NCI-H526 treated with DMSO at 0.1 percent for 48 hours (cell line): ENCODE measurements around the gene C10orf105.
A peak's percentile ranks its signal among the peaks of the same experiment; 100 is the strongest.

Experiments used
- DNase-seq: peaks from one replicate; lab custom pipeline; 2025; lab: John Stamatoyannopoulos, UW

The C10orf105 gene

DNA sequence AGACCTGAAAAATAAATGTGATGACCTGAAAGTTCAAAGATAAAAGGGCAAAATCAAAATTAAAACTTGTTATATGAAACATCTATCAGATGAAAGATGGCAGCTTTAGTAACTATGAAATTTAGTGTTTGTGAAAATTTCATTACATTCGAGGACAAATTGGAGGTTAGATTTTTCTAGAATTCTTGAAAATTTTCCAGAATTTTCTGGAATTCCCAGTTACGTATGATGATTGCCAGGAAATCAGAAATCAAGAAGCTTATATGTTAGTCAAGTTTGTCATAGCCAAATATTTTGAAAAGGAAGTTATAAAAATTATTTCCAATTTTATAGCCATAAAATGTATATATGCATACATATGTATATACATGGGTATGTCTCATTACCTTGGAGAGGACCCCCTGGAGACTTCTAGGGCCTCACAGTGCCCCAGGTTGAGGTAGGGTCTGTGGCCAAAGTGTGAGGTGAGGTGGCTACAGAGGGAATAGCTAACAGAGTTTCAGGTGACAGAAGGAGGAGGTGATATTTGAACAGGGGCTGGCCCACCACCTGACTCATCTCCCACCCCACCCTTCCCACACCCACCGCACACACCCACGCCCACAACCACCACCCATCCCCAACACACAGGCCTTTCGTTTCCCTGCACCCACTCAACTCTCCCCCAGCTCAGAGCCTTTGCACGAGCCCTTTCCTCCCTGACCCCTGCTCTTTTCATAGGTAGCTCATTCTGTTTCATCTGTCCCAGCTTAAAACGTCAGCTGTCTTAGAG lies 21.5 kb downstream of the C10orf105 start:
- DNase-seq, result no peak

DNA sequence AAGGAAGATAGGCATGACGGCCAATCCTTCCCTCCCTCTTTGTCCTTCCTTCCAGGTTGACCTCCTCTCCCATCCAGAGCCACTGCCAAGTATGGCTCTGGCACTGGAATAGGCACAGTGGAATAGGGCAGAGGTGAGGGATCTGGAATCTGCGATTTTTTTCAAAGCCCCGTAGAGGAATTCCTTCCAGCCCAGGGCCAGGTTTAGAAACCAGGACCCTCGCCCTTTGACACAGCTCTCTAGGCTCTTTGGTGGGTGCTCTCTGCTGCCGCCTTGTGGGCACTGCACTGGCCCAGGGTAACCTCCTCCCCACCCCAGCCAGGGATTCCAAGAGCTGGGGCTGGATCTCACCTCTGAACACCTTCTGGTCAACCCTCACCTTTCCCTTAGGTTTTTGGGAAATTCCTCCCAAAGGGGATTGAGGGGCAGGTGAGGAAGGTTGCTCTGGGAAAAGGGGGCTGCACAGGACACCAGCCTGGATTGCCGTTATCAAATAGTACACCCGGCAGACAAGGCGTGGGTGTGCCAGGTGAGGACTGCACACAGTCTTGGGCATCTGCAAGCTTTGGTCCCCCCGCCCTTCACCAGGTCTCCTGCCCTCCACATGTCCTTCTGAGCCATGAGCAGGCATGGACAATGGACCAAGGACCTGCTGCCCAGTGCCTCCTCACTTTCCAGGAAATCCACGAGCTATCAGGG lies 22.8 kb downstream of the C10orf105 start:
- DNase-seq, result peak; percentile 18

DNA sequence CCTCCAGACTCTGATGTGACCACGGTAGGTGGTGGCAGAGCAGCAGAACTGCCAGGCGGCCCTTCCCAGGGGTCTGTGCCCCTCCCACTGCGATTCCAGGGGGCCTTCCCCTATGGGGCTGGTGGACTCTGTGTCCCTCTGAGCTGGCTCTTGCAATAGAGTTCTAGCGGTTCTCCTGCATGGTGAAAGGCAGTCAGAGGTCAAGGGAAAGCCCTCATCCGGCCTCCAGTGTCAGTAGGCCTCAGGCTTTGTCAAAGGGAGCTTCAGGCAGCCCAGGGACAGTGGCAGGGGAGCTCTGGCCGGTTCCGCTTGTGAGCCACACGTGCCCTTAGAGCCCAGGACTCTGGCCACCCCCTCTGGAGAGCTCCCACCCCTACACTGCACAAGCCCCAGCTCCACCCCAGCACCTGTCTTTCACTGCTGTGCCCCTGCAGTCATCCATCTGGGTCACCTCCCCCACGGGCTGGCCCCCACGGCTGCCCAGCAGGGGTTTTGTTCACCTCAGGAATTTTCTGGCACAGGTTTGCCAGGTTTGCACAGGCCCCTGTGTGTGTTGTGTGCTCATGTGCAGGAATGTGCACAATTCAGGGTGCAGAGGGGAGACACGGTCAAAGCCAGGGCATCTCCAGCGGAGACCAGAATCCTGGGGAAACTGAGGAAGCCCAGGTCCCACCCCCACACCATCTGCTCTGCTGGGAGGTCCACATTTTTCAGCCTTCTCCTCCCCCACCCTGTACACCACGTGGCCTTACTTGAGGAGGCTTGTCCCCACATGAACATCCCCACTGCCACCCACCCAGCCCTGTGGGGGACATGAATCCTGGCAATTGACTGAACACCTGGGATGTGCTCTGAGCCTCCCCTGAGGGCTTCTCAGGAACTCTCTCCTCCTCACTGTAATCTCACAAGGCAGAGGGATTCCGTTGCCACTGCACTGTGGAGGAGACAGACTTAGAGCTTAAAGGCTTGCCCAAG lies 23.8 kb downstream of the C10orf105 start:
- no peak for DNase-seq

DNA sequence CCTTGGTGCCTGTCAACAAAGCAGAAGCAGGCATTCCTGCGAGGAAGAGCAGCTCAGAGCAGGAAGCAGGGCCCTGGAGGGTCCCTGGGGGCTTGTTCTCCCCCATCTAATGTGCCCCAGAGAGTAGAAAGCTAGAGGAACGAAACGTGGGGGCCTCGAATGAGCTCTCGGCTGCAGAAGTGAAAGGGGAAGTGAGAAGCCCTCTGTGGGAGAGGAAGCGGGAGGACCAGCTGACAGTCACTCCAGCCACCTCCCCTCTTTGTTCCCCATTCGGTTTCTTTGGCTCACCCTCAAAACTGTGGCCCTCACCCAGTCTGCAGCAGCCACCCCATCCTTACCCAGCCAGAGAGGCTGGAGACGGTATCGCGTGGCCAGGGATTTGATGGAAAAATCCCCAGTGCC lies 25.0 kb downstream of the C10orf105 start:
- no peak for DNase-seq

DNA sequence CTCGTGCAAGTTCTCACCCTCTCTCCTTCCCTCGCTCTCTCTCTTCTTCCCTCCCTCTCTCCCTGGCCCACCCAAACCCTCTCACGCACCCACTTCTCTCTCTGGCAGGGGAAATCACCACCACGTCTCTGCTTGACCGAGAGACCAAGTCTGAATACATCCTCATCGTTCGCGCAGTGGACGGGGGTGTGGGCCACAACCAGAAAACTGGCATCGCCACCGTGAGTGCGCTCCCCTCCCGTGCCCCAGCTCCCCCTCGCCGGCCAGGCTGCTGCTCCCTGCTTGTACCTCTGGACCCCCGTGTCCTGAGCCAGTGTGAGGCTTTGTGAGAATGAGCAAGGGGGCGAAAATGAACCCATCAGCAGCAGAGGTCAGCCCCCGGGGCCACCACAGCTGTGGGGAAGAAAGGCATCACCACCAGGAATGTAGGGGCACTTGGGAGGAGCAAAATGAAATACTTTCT lies 25.5 kb downstream of the C10orf105 start:
- no peak for DNase-seq

DNA sequence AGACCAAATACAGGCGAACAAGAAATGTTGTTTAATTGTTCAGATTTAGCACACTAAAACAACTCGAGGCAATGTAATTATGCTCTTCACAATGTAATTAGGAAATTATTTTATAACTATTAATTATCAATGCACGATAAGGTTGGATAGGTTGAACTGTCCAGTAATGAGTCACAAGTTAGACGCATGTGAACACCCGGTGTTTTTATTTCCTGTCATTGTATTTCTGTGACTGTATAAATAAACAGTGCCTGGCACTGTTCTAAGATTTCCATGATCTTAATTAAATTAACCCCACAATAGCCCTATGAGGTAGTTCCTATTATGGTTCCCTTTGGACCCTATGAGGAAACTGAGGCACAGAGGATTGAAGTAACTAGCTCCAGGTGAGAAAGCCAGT lies 26.2 kb downstream of the C10orf105 start:
- DNase-seq, result no peak

DNA sequence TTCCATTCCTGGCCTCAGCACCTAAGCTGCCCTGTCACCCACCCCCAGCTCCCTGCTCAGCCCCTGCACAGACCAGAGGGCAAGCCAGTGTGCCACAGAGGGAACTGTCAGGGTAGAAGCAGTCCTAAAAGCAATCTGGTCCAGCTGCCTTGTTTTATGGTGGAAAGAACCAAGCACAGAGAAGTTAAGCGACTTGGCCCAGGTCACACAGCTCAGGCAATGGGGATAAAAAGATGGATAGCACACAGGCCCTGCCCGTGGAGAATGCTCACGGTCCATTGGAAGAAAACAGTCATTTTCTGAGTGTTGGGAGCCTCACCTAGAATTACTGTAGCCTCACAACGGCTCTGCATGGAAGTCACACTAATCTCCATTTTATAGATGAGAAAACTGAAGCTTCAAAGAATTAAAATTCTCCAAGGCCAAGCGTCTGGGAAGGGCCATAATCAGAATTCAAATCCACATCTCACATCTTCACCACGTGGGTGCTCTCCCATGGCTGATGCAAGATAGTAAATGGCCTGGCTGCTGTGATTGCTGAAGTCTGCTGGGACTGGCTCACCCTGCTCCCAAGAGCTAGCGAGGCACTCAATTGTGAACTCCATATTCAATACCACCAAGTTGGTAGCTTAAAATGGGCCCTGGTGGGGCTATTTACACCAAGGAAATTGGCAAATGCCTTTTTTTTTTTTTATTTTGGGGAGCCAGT lies 26.8 kb downstream of the C10orf105 start:
- no peak for DNase-seq

DNA sequence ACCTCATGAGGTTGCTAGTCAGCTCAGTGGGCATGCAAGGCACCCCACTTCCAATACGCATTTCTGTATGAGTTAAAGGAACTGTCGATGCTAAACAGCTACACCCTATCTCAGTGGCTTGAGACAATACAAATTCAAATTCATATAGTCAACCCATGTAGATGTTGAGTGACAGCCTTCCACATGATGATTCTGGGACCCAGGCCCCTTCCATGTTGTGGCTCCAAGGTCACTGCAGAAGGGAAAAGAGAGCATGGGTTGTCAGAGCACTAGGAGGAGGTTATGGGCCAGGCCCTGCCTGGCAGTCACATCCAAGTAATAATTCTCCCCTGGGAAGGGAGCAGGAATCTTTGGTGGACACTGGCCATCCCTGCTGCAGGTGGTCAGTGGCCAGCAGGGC lies 28.2 kb downstream of the C10orf105 start:
- no peak for DNase-seq

DNA sequence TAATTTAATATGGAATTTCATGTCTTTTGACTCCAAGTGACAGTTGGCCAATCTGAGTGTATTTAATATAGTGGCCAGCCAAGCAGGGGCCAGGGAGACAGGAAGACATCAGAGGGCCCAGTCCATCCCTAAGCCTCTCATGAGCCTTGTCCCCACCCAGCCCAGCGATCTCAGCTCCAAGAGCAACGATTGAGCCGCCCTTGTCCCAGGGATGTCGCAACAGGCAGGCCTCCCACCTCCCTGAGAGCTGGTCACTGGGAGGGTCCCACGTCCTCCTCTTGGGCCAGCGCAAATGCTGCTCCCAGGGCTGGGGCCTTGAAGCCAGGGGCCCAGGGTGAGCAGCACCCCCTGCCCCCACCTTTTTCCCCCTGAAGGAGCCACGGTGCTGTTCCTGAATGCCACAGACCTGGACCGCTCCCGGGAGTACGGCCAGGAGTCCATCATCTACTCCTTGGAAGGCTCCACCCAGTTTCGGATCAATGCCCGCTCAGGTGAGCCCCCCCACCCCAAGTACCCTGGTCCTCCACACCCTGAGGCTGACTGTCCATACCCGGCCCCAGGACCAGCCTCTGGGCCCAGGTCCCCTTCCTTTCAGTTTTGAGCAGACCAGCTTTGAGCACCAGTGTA lies 29.4 kb downstream of the C10orf105 start:
- DNase-seq, result no peak

DNA sequence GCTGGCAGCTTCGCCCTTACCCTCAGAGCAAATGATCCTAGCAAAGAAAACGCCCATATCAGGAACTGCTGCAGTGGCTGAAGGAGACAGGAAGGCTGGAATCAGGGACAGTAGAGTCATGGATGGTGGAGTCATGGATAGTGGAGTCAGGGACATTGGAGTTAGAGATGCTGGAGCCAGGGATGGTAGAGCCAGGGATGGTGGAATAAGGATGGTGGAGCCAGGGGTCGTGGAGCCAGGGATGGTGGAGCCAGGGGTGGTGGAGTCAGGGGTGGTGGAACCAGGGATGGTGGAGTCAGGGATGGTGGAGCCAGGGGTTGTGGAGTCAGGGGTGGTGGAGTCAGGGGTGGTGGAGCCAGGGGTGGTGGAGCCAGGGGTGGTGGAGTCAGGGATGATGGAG lies 31.3 kb downstream of the C10orf105 start:
- no peak for DNase-seq

DNA sequence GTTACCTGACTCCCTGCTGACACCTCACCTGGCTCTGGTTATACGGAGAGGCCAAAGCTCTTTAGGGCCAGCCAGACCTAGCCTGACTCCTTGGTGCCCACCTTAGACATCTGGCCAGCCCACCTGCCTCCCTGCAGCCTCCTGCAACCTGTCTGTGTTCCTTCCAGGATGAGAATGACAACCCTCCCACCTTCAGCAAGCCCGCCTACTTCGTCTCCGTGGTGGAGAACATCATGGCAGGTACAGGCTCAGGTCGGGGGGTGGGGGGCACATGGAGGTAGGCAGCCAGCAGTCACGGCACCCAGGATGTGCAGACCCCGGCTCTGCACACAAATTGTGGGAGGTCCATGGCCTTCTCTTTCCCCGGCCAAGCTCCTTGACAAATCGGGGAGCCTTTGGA lies 32.1 kb downstream of the C10orf105 start:
- DNase-seq, result no peak

DNA sequence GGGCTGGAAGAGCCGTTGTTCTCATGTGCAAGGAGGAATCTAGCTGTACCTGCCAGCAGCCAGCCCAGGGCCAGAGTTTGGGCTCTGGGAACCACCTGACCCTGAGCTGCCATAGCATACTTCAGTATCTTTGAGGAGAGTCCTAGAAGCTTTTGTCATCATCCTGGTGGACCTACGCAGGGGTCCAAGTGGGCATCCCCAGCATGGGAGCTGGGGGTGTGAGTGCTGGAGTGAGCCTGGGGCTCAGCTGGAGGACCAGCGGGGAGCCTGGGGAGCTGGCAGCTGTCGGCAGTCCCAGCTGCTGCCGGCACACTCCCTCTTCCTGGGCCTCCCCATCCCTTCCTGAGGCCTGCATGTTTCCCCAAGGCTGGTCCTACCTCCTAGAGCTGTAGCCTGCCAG lies 32.5 kb downstream of the C10orf105 start:
- no peak for DNase-seq

DNA sequence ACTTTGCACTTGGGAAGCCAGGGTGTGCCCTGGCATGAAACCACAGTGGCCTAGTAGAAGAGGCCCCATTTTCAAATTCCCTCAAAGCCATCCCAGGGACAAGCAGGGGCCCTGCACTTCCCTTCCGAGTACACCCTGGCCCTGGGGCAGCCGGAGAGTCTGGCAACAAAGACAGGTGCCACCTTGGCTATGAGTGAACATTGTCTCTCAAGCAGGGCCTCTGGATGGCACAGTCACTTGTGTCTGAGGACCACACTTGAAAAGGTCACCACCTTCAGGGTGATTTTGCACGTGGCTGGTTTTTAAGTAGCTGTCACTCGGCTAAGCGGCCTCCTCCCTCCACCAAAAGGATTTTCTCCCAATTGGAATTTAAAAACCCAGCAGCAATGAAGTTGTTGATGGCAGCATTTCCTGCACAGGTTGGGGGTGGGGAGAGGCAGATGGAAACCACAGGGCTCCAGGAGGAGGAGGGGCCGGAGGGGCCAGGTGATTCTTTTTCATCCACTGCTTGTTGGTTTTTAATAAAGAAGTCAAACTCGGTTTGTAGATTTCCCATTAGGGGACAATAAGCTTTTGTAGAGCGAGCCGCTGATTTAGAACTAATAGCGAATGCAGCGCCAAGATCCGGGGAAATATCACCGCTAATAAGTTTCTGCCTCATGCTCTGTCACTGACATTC lies 33.9 kb downstream of the C10orf105 start:
- DNase-seq, result no peak

DNA sequence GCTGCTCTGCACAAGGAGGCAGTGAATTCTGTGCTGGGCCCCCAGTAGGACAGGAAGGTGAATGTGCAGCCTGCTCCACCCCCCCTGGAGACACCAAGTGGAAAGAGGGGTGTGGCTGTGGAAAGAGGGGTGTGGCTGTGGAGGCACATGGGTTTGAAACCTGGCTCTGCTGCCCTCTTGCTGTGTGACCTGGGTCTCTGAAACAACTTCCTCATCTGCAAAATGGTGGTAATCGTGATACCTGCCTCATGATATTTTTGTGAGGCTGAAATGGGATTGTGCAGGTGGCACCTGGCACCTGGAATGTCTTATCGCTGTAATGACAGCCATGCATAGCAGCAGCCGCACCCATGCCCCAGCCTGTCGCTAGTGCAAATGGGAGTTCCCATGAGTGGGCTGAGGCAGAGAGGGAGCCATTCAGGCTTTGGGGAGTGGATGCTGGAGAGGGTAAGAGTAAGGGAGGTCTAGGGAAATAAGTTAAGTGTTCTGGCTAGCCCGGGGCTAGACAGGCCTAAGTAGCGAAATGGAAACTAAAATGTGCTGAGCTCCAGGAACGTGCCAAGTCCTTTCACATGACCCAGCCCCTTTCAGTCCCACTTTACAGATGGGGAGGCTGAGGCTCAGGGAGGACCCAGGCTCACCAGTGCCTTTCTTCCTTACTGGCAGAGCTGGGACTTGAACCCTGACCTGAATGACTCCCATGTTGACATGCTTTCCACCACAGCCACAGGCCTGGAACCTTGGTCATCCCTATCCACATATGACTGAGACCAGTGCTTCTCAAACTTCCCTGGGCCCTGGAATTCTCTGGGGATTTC lies 35.0 kb downstream of the C10orf105 start:
- DNase-seq, result no peak

DNA sequence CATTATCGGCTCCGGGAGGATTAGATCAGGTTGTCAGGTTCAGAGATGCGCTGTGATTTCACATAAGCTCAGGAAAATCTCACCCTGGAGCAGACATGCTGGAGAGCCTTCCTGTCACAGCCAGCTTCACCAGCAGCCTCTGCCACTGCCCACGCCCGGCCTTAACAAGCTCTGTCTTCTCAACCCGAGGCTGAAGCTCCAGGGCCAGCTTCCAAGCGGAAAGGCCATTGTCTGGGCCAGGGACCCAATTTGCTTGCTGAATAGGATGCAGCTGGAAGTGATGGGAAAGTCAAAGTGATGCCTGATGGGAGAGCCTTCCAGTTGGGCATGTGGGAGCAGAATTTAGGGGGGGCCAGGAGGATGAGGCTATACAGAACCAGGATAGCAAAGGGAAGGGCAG lies 36.3 kb downstream of the C10orf105 start:
- no peak for DNase-seq

DNA sequence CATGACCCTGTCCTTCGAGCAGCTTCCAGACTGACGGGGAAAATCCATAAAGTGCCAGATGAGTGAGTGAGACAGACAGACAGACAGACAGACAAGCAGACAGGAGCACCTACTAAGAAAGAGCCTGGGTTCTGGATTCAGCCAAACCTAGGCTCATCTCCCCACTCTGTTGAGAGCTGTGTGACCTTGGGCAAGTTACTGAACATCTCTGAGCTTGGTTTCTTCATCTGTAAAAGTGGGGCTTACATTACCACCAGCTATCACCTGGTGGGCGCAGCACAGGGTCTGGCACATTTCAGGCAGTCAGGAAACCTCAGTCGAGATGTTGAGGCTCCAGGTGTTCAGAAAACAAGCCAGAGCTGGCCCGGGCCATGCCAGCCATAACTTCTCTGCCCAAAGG lies 37.6 kb downstream of the C10orf105 start:
- DNase-seq, result no peak

DNA sequence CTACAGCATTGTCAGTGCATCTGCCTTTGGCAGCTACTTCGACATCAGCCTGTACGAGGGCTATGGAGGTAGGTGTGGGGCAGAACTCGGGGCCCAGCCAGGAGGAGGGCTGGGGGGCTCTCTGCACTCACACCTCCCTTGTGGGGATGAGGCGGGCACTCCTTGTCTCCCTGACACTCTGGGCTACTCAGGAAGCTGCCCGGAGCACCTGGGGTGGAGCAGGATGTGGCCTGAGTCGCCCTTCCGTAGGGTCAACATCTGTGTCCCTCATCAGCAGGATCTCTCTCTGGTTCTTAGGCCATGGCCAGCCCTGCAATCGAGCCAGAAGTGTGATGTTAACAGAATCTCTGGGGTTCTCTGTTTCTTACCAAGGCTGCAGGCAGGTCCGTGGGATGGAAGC lies 40.2 kb downstream of the C10orf105 start:
- DNase-seq, result no peak

DNA sequence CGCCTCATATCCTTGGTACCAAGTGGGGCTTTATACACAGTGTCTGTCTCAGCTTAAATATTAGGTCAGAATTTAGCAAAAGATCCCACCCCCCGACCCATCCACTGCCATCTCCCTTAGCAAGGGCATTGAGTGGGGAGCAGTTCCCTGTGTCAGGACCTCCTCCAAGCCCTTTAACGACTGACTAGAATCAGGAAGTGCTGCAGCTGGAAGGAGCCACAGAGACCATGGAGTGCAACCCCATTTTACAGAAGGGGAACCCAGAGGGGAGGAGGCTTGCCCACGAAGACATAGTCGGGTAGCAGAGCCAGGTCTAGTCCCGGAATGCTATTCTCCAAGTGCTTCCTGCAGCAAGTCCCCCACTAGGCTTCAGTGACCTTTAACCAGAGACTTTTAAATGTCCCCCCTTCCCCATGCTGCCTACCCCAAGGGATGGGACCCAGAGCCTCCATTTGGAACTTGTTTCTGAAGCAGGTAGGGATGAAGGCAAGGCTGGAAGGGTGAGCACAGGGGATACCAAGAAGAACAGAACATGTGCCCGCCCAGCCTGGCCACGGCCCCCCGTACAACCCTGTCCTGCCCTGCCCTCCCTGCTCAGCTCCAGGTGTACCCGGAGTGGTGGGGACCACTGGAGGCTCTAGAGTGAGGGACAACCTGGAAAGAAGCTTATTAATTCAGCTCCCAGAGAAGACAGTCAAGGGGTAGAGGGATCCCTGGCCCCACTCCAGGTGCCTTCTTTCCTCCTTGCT lies 41.3 kb downstream of the C10orf105 start:
- no peak for DNase-seq

DNA sequence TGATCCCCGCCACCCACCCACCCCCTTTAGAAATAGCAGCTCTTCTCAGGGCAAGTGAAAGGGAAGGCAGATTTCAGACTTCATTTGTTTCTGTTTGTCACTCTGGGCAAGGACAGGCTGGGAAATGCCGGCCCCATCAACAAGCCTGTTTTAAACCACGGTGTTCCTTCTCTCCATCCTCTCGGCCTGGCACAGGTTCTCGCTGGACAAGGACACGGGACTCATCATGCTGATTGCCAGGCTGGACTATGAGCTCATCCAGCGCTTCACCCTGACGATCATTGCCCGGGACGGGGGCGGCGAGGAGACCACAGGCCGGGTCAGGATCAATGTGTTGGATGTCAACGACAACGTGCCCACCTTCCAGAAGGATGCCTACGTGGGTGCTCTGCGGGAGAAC lies 42.3 kb downstream of the C10orf105 start:
- DNase-seq, result no peak
